ENCODE data around the gene ACACA. TPM values are rescaled to one million over a fixed set of nuclear protein-coding genes. Genes with fewer than 3 reads are reported as not detected.

The ACACA gene
- polyA plus RNA-seq, 1 experiment, result 26.9 TPM

DNA sequence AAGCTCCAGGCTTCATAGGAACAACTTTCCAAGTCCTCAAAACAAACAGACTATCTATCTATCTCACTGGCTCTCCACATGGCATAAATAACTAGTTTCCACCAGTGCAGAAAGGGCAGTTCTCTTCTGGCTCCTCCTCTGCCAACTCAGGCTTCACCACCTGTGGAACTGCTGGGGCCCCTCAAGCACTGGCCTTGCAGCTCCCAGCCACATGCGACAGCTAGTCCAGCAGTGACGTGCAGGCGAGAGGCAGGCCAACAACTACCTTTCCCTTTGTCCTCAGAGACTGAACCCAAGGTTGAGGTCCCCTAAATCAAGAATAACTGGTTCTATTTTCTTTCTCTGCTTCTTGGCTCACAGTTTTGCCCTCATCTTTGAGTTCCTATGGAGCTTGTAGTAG is 320.3 kb downstream of the ACACA start:
- TF ChIP-seq, protein P1, sequence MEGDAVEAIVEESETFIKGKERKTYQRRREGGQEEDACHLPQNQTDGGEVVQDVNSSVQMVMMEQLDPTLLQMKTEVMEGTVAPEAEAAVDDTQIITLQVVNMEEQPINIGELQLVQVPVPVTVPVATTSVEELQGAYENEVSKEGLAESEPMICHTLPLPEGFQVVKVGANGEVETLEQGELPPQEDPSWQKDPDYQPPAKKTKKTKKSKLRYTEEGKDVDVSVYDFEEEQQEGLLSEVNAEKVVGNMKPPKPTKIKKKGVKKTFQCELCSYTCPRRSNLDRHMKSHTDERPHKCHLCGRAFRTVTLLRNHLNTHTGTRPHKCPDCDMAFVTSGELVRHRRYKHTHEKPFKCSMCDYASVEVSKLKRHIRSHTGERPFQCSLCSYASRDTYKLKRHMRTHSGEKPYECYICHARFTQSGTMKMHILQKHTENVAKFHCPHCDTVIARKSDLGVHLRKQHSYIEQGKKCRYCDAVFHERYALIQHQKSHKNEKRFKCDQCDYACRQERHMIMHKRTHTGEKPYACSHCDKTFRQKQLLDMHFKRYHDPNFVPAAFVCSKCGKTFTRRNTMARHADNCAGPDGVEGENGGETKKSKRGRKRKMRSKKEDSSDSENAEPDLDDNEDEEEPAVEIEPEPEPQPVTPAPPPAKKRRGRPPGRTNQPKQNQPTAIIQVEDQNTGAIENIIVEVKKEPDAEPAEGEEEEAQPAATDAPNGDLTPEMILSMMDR (IDR thresholded peaks at IDR 0.05; ENCODE audit: insufficient read depth, low read depth, low read length), result no peak
- ChIA-PET CTCF (no interaction called here), POLR2A (no interaction called here)
- Histone ChIP-seq H3K36me3 (ENCODE audit: control insufficient read depth, insufficient read depth, low read length) (no peaks in the 10 kb centered on the region; the same call in none of the 2 replicates), H3K4me3 (ENCODE audit: low read depth, low read length) (no peak overlapping the region), H3K27me3 (ENCODE audit: control insufficient read depth, insufficient read depth, low read length) (no peaks in the 10 kb centered on the region)
- DNase-seq (ENCODE audit: low read depth), result no peak

DNA sequence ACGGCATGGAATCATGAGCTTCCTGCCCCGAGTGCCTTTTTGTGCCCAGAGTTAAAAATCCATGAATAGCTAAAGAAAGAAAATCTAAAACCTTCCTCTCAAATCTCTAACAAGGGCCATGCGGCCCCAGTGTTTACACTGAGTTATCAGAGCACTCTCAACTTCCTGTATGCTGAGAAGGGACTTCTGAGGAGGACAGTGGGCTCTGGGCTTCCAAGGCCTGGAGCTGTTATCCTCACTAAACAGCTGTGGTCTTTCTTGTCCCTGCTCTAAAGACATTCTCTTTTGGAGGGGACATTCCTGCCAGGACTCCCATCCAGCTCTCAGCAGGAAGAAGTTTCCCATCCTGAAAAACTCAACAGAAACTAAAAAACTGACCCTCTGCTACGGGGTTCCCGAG is 322.3 kb downstream of the ACACA start:
- ChIA-PET POLR2A (no interaction called here), CTCF (interaction anchor here (0.5 to 1.7 kb wide), 2 partner anchors 11 to 36 kb away, joined by 4 to 5 read pairs; no protein-coding TSS in a partner anchor)
- Histone ChIP-seq H3K27me3 (ENCODE audit: control insufficient read depth, insufficient read depth, low read length) (no peaks in the 10 kb centered on the region), H3K36me3 (ENCODE audit: control insufficient read depth, insufficient read depth, low read length) (no peaks in the 10 kb centered on the region; the same call in none of the 2 replicates), H3K4me3 (ENCODE audit: low read depth, low read length) (no peak overlapping the region)
- no peak for DNase-seq (ENCODE audit: low read depth)
- TF ChIP-seq, protein P1 (IDR thresholded peaks at IDR 0.05; ENCODE audit: insufficient read depth, low read depth, low read length), result no peak

DNA sequence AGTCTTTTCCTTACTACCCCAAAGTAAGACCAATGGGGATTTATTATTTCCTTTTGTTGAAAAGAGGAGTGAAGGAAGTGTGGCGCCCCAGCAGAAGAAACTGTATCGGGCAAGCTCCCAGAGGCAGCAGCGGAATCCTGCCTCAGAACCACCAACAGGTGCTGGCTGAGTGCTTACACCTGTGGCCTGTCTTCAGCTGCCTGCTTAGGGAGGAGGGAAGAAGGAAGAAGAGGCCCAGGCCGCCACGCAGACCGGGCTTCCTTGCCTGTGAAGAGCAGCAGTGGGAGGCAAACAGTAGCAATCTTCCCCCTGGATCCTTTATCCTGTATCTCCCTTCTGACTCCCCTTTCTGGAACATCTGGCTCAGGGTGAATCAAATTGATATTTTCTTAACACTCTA is 323.2 kb downstream of the ACACA start:
- H3K4me3 ChIP-seq (ENCODE audit: low read depth, low read length), result no peak overlapping the region
- H3K27me3 ChIP-seq (ENCODE audit: control insufficient read depth, insufficient read depth, low read length), result no peaks in the 10 kb centered on the region
- ChIA-PET CTCF (interaction anchor here (1.7 kb wide), 1 partner anchor 12 kb away, joined by 5 read pairs; no protein-coding TSS in a partner anchor), POLR2A (no interaction called here)
- no peak for DNase-seq (ENCODE audit: low read depth)
- TF ChIP-seq, protein P1 (IDR thresholded peaks at IDR 0.05; ENCODE audit: insufficient read depth, low read depth, low read length), result no peak
- H3K36me3 ChIP-seq (ENCODE audit: control insufficient read depth, insufficient read depth, low read length), result no peaks in the 10 kb centered on the region; the same call in none of the 2 replicates

DNA sequence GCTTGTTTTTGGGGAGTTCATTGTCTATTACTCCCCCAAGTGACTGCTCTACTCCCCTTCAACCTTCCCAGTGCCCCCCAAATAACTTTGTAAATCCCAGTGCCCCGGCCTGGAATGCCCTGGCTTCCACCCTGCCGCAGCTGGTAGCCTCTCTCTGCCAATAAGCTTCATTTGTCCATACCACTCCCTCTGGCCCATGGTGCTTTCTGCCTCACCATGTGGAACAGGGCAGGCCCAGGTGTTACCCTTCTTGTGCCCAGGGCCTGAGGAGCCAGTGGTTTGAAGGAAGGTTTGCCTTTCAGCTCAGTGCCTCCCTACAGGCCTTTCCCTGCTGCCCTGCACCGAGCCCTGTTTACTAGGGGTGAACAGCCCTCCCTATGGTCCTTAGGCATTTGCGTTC is 323.7 kb downstream of the ACACA start:
- ChIA-PET CTCF (no interaction called here), POLR2A (no interaction called here)
- Histone ChIP-seq H3K4me3 (ENCODE audit: low read depth, low read length) (no peak overlapping the region), H3K27me3 (ENCODE audit: control insufficient read depth, insufficient read depth, low read length) (no peaks in the 10 kb centered on the region), H3K36me3 (ENCODE audit: control insufficient read depth, insufficient read depth, low read length) (no peaks in the 10 kb centered on the region; the same call in none of the 2 replicates)
- TF ChIP-seq, protein P1 (IDR thresholded peaks at IDR 0.05; ENCODE audit: insufficient read depth, low read depth, low read length), result no peak
- DNase-seq (ENCODE audit: low read depth), result no peak

DNA sequence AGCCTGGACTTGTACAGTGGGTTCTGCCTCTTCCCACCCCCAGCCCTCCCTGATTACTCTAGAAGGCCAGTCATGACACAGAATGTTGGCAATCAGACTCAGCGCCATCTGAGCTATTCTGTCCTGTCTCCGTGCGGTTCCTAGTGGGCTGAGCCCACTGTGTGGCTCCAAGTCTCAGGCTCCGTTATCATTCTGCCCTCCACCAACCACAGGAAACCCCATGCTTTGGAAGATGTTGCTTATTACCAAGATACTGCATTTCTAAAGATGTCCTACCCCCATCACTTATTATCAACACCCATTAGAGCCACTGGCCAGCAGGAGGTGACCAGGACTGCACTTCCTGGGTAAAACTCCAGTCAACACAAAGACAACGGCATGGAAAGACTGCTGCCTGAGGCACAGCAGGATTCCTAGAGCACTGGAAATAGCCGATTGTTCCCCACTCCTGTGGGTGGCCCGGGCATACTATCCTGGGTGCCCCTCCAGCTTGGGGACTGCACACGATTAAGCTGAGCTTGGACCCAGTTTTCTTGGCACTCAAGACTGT is 324.2 kb downstream of the ACACA start:
- Histone ChIP-seq H3K36me3 (ENCODE audit: control insufficient read depth, insufficient read depth, low read length) (no peaks in the 10 kb centered on the region; the same call in none of the 2 replicates), H3K4me3 (ENCODE audit: low read depth, low read length) (no peak overlapping the region), H3K27me3 (ENCODE audit: control insufficient read depth, insufficient read depth, low read length) (no peaks in the 10 kb centered on the region)
- TF ChIP-seq, protein P1 (IDR thresholded peaks at IDR 0.05; ENCODE audit: insufficient read depth, low read depth, low read length), result no peak
- no peak for DNase-seq (ENCODE audit: low read depth)
- POLR2A ChIA-PET, result no interaction called here
- CTCF ChIA-PET, result interaction anchor here (0.7 kb wide), 1 partner anchor 35 kb away, joined by 3 read pairs; no protein-coding TSS in a partner anchor

Measured in BJ (cell line).